ENCODE data around the gene ST3GAL2. TPM values are rescaled to one million over a fixed set of nuclear protein-coding genes. Genes with fewer than 3 reads are reported as not detected.

ST3GAL2 gene
- total and polyA plus RNA-seq, 2 donors (not counting 3 experiments of a cell fraction or from before 2014, with no cell fraction given): 23.0 to 50.4 TPM

DNA sequence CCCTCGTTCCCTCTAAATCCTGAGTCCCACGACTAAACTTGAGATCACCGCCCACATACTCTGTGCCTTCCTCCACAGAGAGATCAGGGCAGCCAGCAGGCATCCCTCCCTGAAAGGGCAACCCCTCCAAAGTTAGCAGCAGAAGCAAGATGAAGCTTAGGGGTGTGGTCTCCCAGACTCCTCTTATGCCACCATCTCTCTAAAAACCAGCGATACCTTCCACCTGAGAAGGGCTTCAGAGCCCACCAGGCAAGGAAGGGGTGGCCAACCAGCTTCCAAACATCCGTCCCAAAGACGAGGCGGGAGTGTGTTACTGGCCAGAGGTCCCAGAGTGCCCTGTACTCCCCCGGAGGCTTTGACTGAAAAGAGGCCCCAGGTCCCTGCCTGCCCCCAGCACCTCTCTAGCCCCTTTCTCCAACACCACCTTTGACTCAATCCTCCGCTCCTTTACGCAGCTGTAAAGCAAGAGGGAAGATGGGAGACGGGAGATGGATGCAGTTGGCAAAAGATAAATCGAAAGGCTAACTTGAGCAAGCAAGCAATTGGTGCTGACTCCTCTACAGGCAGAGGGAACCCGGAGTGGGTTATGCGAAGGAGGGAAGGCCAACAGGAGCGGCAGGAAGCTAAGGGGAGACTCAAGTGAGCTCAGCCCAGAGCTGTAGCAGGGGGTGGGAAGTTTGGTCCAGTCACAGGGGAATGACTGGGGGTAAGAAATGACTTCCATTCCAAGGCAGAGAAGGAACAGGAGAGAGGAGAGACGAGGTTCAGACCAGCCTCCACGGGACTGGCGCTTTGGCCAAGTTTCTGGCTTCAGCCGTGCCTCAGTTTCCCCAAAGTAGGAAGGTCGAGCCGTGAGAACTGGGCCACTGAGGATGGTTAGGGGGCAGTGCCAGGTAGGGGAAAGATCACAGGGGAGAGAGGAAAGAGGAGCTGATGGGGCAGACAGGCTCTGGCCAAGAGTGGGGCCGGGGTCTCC lies 1.0 kb downstream of the ST3GAL2 start:
- intact Hi-C loops (cut with micrococcal nuclease) (loop anchor here (1.0 to 2.0 kb wide), 2 partner anchors 10 to 85 kb away; partner anchors contain the start of genes COG4 and SF3B3), dilution Hi-C loops (cut with MboI; ENCODE audit: extremely low pct_ligation_motif_present, low sequenced_read_pairs) (no loop called here)
- Histone ChIP-seq H4K20me1 (replicated peaks; ENCODE audit: control insufficient read depth, extremely low read depth, insufficient read depth, low read length) (no peaks in the 10 kb centered on the region), H3K27me3 (ENCODE audit: control insufficient read depth in 2 of 2, insufficient read depth in 2 of 2, low read length in 2 of 2) (no peaks in the 10 kb centered on the region), H3K9me1 (replicated peaks; ENCODE audit: control insufficient read depth, extremely low read depth, insufficient read depth, low read length) (no peaks in the 10 kb centered on the region), H3K36me3 (ENCODE audit: control insufficient read depth in 2 of 2, extremely low read depth in 1 of 2, insufficient read depth in 2 of 2, low read length in 2 of 2) (peaks cover 0 to 5% of the 10 kb centered on the region in 2 experiments), H3K27ac (ENCODE audit: insufficient read depth, low read depth, low read length) (peak overlapping the region; percentile 42), H3K9ac (replicated peaks; ENCODE audit: extremely low read depth, insufficient read depth, low read length) (peak overlapping the region; percentile 60), H3K79me2 (ENCODE audit: control insufficient read depth, insufficient read depth, low read length) (peaks cover 40% of the 10 kb centered on the region), H3K4me3 (replicated peaks in 1 of 3; ENCODE audit: insufficient read depth in 1 of 3, low read depth in 1 of 3, low read length in 3 of 3) (peak overlapping the region; percentile 53 to 88 (median 66)), H3K4me1 (ENCODE audit: control insufficient read depth, extremely low read depth, insufficient read depth, low read length) (peaks cover 45% of the 10 kb centered on the region), H2AFZ (ENCODE audit: low read depth, low read length) (peak overlapping the region; percentile 2), H3K9me3 (replicated peaks; ENCODE audit: control insufficient read depth, insufficient read depth, low read length) (no peaks in the 10 kb centered on the region), H3K4me2 (ENCODE audit: insufficient read depth, low read length) (peak overlapping the region; percentile 96)
- BruUV-seq (replicated peaks): TSS peak; percentile 18
- FAIRE-seq: peak; percentile 67
- ChIA-PET POLR2A (interaction anchor here (0.8 kb wide), 1 partner anchor 57 kb away, joined by 3 read pairs; no protein-coding TSS in a partner anchor), CTCF (interaction anchor here (0.9 to 2.0 kb wide), 12 partner anchors 10 to 87 kb away, joined by 3 to 8 read pairs (median 4); no protein-coding TSS in a partner anchor)
- peak; percentile 54 for DNase-seq (ENCODE audit: low read depth, low spot score)
- TF ChIP-seq FOS (IDR thresholded peaks at IDR 0.05; ENCODE audit: borderline replicate concordance, insufficient read depth, low read length) (no peak), GATA2 (IDR thresholded peaks at IDR 0.05; ENCODE audit: insufficient read depth, insufficient read length, low read depth, low read length) (no peak), JUN (IDR thresholded peaks at IDR 0.05; ENCODE audit: borderline replicate concordance, insufficient read depth, insufficient read length, low read depth) (no peak)
- TF ChIP-seq, protein P1, sequence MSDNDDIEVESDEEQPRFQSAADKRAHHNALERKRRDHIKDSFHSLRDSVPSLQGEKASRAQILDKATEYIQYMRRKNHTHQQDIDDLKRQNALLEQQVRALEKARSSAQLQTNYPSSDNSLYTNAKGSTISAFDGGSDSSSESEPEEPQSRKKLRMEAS (IDR thresholded peaks at IDR 0.05; ENCODE audit: insufficient read depth, insufficient read length): no peak

All from endothelial cell of umbilical vein (primary cell).